ENCODE data around the gene ATP6V0A4.
"Not testable (repeated sequence)": the region's sequence is repeated elsewhere in the genome, so short reads cannot be mapped to it uniquely, and the experiment has no call there.

The ATP6V0A4 gene

GRCh38 chr7:138750473-138750872 lies 47.5 kb downstream of the ATP6V0A4 start:
- no peak for DNase-seq (ENCODE audit: low spot score)

- no peak for DNase-seq (ENCODE audit: low spot score)
Observed at GRCh38 chr7:138749960-138750359, 48.0 kb downstream of the ATP6V0A4 start.

GRCh38 chr7:138748666-138749065 lies 49.3 kb downstream of the ATP6V0A4 start:
- DNase-seq (ENCODE audit: low spot score), result no peak

GRCh38 chr7:138746073-138746472 lies 51.9 kb downstream of the ATP6V0A4 start:
- no peak for DNase-seq (ENCODE audit: low spot score)

GRCh38 chr7:138745189-138745588 lies 52.8 kb downstream of the ATP6V0A4 start:
- DNase-seq (ENCODE audit: low spot score), result no peak

- no peak for DNase-seq (ENCODE audit: low spot score)
Observed at GRCh38 chr7:138741453-138741735, 56.6 kb downstream of the ATP6V0A4 start.

- no peak for DNase-seq (ENCODE audit: low spot score)
Observed at GRCh38 chr7:138739859-138740258, 58.1 kb downstream of the ATP6V0A4 start.

- DNase-seq (ENCODE audit: low spot score), result peak; percentile 80
Observed at GRCh38 chr7:138738551-138739335, 59.3 kb downstream of the ATP6V0A4 start.

- no peak for DNase-seq (ENCODE audit: low spot score)
Observed at GRCh38 chr7:138738114-138738513, 59.9 kb downstream of the ATP6V0A4 start.

GRCh38 chr7:138735399-138735798 lies 62.6 kb downstream of the ATP6V0A4 start:
- DNase-seq (ENCODE audit: low spot score), result no peak

GRCh38 chr7:138731733-138732132 lies 66.3 kb downstream of the ATP6V0A4 start:
- DNase-seq (ENCODE audit: low spot score), result not testable (repeated sequence)

GRCh38 chr7:138729444-138729843 lies 68.6 kb downstream of the ATP6V0A4 start:
- no peak for DNase-seq (ENCODE audit: low spot score)

- DNase-seq (ENCODE audit: low spot score), result no peak
Observed at GRCh38 chr7:138727336-138728099, 70.5 kb downstream of the ATP6V0A4 start.

- peak; percentile 51 for DNase-seq (ENCODE audit: low spot score)
Observed at GRCh38 chr7:138726288-138726687, 71.7 kb downstream of the ATP6V0A4 start.

GRCh38 chr7:138720286-138720685 lies 77.7 kb downstream of the ATP6V0A4 start:
- DNase-seq (ENCODE audit: low spot score), result no peak

- no peak for DNase-seq (ENCODE audit: low spot score)
Observed at GRCh38 chr7:138716889-138717288, 81.1 kb downstream of the ATP6V0A4 start.

- no peak for DNase-seq (ENCODE audit: low spot score)
Observed at GRCh38 chr7:138713191-138713590, 84.8 kb downstream of the ATP6V0A4 start.

GRCh38 chr7:138712652-138713051 lies 85.3 kb downstream of the ATP6V0A4 start:
- no peak for DNase-seq (ENCODE audit: low spot score)

GRCh38 chr7:138710536-138711385 lies 87.2 kb downstream of the ATP6V0A4 start:
- DNase-seq (ENCODE audit: low spot score), result no peak

- no peak for DNase-seq (ENCODE audit: low spot score)
Observed at GRCh38 chr7:138705167-138705566, 92.8 kb downstream of the ATP6V0A4 start.

- no peak for DNase-seq (ENCODE audit: low spot score)
Observed at GRCh38 chr7:138701537-138701923, 96.5 kb downstream of the ATP6V0A4 start.

GRCh38 chr7:138700857-138701536 lies 97.0 kb downstream of the ATP6V0A4 start, which contains the start of gene SVOPL:
Gene SVOPL, minus strand, starts transcription at chr7:138701362. Its CDS starts 22,317 bp downstream, at chr7:138679045.
- no peak for DNase-seq (ENCODE audit: low spot score)
